Spleen (tissue), 10 donors: ENCODE measurements around the gene GATAD1. TPM values are rescaled to one million over a fixed set of nuclear protein-coding genes. Genes with fewer than 3 reads are reported as not detected.

Experiments used
- polyA plus RNA-seq, 3 donors: library from polyadenylated mRNA; stranded (reverse); fragments of 200-250 nt; gene quantifications; one replicate each; pipeline ENCODE4 v1.2.1, GENCODE V29; 2013
- total RNA-seq, 7 donors: library from RNA; depleted of rRNA in 3 of 7; stranded (reverse); fragments of >200 nt in 3 of 7; fragmentation: NEBNext Ultra II Directional in 4 of 7; extraction: Animal tissue kit (Norgen Biotek cat#: 25700) in 4 of 7; gene quantifications; one replicate each; pipeline versions ENCODE4 v1.1.0 to v1.2.1, GENCODE V29; 2016 to 2021
- donor health status: healthy with polysubstance abuse.
- donor health status: DM: no; HTN: no; CAD: no; lungs with moderate emphysema.
- donor health status: DM: no; HTN: no; CAD: no.
- donor health status: Bipolar disorder and iron deficiency.
- donor health status: healthy.
- donor health status: DM: no; HTN: no; CAD: no.
- donor health status: DM: yes; HTN: yes; CAD: no.

The GATAD1 gene
- total and polyA plus RNA-seq, 10 donors, result 14.2 to 56.9 (median 35.6) TPM

Other genes with a start within 250 kb of the GATAD1 start
- 100 to 1,000 TPM in 3 of 7 donors, 10 to 100 TPM in 4; 47.2 to 131 (median 62.6) TPM for gene KRIT1, start 201.6 kb upstream of the GATAD1 start, total RNA-seq
- gene KRIT1, start 201.6 kb upstream of the GATAD1 start, polyA plus RNA-seq, result 10 to 100 TPM; 13.7 to 19.6 (median 17.3) TPM
- gene ANKIB1, start 201.5 kb upstream of the GATAD1 start, total RNA-seq, result 10 to 100 TPM; 30.5 to 75.3 (median 49.8) TPM
- gene ANKIB1, start 201.5 kb upstream of the GATAD1 start, polyA plus RNA-seq, result 10 to 100 TPM in 1 of 3 donors, 1 to 10 TPM in 2; 9.0 to 10.5 (median 9.0) TPM
- gene ERVW-1, start 30.5 kb downstream of the GATAD1 start, total RNA-seq, result not detected
- gene ERVW-1, start 30.5 kb downstream of the GATAD1 start, polyA plus RNA-seq, result not detected
- gene PEX1, start 81.0 kb downstream of the GATAD1 start, total RNA-seq, result 10 to 100 TPM; 15.1 to 37.4 (median 23.8) TPM
- gene PEX1, start 81.0 kb downstream of the GATAD1 start, polyA plus RNA-seq, result 10 to 100 TPM; 13.1 to 20.0 (median 13.3) TPM
- 10 to 100 TPM; 17.5 to 28.3 (median 19.5) TPM for gene RBM48, start 81.3 kb downstream of the GATAD1 start, total RNA-seq
- 10 to 100 TPM in 1 of 3 donors, 1 to 10 TPM in 2; 6.6 to 11.4 (median 7.5) TPM for gene RBM48, start 81.3 kb downstream of the GATAD1 start, polyA plus RNA-seq
- 10 to 100 TPM; 24.8 to 37.6 (median 27.4) TPM for gene FAM133B, start 142.9 kb downstream of the GATAD1 start, total RNA-seq
- gene FAM133B, start 142.9 kb downstream of the GATAD1 start, polyA plus RNA-seq, result 10 to 100 TPM; 20.0 to 26.3 (median 20.0) TPM